COR-L47 (cell line): Measurements from ENCODE around the gene TMEM219.
"Not testable (repeated sequence)": the region's sequence is repeated elsewhere in the genome, so short reads cannot be mapped to it uniquely, and the experiment has no call there.

Experiments
- DNase-seq: peaks from one replicate; lab custom pipeline; 2025; lab: John Stamatoyannopoulos, UW

TMEM219 gene, protein sequence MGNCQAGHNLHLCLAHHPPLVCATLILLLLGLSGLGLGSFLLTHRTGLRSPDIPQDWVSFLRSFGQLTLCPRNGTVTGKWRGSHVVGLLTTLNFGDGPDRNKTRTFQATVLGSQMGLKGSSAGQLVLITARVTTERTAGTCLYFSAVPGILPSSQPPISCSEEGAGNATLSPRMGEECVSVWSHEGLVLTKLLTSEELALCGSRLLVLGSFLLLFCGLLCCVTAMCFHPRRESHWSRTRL

DNA sequence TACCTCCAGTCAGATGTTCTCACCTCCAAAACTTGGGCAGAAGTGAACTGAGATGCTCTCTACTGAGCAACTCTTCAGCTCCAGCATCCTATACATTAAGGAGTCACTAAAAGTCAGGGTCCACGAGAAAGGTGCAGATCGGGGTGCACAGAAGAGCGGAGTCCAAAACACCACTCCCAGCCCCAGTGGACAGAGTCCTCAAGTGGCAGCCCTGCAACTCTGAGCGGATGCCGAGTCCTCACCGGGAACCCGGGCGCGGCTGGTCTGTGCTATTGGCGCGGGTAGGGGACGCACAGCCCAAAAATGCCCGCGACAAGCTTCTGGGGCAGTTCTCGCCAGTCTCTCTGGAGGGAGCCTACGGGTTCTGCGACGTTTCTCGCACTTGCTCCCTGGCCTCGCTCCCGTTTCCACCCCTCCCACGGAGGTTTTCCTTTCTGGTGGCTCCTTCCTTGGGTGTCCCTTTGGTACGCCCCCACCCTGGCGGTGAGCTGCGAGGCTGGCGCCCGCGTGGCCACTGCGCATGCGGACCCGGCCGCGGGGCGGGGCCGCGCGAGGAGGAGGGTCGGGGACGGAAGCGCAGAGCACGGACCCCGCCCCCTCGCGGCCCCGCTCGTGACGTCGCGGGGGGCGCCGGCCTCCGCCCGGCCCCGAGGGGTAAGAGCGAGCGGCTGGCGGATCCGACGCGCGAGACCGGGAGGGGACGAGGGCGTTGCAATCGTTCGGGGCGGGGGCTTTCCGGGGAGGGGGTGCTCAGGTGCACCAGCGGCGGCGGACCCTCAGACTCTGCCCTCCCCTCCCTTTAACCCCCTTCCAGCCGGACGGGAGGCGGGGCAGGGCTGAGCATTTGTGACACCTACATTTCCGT is at the start of gene TMEM219:
Gene TMEM219 (plus strand): TSS at position 601 of the 865 bp plus-strand sequence. CDS start 1,065 bp downstream, outside the sequence.
- DNase-seq: peak; percentile 87

DNA sequence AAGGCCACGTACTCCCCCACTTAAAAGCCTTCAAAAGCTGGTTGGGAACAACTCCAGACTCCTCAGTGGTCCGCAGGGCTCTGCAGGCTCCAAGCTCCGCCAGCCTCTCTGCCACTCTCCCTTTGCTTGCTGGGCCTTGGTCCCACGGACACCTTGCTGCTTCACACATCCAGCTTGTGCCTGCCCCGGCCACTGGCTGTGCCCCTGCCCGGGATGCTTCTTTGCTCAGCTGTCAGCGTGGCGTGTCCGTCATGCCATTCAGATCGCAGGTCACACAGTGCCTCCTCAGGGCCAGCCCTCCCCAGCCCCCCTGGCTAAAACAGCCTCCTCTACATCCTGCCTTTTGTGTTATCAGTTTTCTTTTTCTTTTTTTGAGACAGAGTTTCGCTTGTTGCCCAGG is 49.8 kb upstream of the TMEM219 start:
- no peak for DNase-seq

DNA sequence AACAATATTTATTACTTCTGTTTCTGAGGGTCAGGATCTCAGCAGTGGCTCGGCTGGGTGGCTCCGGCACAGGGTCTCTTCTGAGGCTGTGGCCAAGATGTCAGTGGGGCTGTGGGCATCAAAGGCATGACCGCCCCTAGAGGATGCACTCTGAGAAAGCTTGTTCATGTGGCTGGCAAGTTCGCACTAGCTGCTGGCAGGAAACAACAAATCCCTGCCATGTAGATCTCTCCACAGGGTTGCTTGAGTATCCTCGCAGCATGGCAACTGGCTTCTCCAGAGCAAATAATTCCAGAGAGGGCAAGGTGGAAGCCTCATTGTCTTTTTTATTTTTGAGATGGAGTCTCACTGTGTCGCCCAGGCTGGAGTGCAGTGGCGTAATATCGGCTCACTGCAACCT is 48.4 kb upstream of the TMEM219 start:
- DNase-seq: no peak

DNA sequence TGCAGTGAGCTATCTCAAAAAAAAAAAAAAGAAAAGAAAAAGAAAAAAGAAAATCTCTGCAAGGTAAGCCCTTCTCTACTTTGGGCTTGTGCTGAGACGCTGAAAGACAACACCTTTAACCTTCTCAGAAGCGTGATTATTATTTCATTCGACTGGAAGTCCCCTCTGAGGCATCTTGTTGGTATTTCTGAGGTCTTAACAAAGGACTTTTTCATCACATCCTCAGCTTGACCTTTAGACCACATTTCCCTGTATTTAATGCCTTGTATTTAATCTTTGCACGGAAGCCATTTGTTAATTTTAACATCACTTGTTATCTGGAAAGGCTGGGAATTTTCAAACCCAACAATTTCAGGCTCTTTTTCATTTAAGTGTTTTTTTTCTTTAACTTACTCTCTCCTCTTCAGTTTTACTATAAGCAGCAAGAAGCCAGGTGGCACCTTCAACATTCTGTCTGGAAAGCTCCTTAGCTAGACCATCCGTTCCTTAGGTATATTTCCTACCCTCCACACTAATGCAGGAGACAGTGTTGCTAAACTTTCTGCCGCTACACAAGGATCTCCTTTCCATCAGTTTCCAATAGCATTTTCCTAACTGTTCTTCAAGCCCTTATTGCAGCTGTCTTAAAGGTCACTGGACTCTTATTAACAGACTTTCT is 46.2 kb upstream of the TMEM219 start:
- no peak for DNase-seq

DNA sequence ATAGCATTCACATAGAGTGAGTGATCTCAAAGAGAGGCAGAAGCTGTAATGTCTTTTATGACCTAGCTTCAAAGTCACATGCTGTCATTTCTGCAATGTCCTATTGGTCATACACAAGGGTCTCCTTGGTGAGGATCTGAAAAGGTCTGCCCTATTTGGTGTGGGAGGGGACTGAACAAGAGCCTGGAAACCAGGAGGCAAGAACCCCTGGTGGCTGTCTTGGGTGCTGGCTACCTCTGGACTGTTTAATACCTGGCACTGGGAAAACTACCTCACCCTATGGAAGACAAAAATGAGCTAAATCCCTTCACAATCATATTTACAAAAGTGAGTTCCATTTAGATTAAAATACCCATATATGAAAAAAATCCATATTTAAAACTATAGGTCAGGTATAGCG is 44.9 kb upstream of the TMEM219 start:
- DNase-seq: no peak

DNA sequence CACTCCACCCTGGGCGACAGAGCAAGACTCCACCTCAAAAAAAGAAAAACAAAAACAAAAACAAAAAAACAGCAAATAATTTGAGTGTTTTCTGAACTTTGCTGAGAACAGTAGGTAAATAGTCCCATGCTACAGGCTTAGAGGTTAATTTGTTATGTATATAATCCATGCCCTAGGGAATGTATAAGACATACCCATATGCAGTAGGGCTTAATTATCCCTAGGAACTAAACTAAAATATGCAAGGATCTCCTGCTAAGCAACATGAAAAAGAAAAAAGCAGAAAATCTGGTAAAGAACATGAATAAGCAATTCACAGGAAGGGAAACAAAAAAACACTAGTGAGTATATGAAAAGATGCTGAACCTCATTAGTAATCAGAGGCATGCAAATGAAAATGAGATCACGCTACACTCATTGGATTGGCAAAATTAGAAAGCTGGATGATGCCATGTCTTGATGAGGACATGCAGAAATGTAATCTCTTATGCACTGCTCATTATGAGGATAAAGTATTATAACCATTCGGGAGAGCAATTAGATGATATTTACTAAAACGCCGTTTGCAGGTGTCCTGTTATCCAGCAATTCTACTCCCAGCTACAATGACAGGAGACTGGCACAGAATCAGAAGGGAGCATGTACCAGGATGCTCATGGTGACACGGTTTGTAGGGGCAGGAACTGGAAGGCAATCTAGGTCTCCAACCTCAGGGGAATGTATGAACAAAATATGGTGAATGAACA is 41.4 kb upstream of the TMEM219 start:
- no peak for DNase-seq

DNA sequence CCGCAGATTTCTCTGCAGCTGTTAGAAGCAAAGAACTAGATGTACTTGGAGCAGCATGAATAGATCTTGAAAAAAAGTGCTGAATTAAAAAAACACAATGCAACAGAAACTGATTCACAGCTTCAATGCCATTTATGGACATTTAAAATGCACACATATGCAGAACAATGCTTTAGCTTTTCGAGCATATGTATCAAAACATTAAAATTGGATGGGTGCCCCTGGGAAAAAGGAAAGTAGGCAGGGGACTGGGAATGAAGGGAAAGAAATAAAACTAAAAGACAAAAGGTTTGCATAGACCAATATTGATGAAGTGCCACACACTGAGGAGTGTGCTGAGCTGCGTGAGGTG is 40.9 kb upstream of the TMEM219 start:
- no peak for DNase-seq

DNA sequence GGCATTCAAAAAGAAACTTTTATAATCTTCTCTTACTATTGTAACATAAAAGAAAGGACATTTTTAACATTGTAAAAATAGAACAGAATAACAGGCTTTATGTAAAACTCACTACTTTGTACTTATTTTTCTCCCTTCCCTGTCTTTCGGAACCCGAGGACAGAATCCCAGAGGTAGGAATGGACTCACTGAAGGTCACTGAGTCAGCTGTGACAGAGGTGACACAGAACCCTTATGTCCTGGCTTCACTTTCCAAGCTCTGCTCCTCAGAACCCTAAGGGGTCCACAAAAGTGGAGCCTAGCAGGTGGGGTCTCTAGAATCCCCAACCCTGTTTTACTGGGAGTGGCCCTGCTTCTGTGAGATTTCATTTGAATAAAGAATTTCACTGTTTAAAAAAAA is 39.6 kb upstream of the TMEM219 start:
- DNase-seq: no peak

DNA sequence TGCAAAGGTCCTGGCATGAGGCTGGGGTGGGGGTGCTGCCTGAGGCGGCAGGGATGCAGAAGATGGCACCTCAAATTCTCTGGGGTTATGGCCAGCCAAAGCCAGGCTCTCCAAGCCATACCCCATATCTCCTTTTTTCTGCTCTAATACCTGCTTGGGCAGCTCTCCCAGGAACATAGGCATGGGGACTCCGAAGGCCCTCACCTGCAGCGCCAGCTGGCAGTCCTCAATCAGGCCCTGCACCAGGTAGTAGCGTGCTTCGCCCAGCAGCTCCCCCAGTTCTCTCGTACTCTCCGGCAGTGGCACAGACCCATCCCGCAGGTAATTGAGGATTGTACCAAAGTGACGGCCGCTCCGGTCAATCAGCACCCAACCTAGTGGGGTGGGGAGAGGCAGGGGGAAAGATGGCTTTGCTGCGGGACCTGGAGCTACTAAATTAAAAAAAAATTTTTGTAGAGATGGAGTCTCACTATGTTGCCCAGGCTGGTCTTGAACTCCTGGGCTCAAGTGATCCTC is 38.8 kb upstream of the TMEM219 start:
- no peak for DNase-seq

DNA sequence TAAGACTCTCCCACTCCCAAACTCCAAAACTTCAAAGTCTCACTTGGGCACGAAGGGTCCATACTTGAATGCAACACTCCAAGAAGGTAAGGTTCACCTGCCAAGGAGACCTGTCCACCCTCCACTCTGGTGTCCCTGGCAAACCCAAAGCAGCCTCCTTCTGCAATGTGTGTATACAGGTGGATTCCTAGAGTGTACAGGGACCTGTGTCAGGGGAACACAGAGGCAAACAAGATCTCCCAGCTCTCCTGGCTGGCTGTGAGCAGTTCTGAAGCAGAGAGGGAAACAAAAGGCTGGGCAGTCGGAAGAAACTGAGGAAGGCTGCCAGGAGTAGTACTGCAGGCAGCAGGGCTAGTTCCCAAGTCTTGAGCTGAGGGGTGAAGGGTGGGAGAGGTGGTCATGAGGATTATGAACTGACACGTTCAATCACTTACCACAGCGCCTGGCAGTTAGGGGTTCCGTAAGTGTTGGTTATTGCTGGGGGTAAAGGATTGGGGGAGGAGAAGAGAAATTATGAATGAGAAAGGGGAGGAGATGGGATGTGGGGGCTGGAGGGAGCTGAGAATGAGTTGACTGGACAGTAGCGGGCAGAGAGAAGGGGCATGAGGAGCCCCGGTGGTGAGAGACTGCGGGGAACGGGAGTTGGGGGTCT is 36.6 kb upstream of the TMEM219 start:
- DNase-seq: no peak

DNA sequence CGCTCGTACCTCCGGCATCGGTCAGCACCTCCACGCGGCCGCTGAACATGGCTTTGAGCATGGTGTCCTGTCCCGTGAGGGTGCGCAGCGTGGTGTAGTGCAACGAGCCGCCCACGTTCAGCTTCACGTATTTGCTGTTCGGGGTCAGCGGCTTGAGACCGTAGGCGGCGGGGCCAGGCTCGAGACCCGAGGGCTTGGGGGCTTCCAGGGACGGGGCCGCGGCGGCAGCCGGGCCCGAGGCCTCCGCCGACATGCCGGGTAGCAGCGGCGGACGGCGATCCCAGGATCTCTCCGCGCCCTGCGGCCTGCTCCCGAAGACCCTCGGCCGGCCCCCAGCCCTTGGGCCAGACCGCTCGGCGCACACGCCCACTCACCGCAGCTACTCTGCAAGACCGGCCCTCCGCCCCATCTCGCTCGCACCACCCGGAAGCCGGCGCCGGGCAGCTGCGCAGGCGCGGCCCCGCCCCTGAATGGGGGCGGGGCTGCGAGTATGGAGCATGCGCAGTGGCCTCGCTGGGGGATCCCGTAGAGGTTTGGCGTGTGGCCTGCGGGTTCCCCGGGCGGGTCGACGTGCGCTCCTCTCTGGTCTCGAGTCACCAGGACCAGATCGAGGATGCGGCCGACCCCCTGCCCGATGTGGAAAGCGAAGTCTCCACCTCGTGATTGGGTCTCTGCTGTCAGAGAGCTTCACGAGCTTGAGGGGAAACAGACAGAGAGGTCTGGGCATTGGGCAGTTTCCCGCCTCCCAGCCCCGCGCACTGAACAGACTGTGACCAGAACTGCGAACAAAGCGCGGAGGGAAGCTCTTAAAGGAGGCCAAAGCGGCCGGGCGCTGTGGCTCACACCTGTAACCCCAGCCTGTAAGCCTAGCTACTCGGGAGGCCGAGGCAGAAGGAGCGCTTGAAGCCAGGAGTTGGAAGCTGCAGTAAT is 35.8 kb upstream of the TMEM219 start, which contains the start of gene KCTD13:
Gene KCTD13 (minus strand): TSS at position 446 of the 930 bp plus-strand sequence. CDS start 193 bp downstream, at position 253.
- DNase-seq: peak; percentile 74

DNA sequence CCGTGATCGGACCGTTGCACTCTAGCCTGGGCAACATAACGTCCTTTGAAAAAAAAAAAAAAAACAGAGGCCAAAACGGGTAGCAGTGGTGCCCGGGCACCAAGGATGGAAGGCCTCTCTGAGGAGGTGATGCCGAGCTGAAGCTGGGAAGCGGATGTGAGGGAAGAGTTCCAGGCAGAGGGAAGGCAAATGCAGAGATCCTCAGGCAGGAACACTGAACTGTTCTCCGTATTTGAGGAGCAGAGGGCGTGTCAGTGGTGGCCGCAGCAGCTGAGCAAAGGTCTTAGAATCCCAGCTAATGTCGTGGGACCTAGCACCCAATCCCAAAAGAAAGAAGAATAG is 35.2 kb upstream of the TMEM219 start:
- DNase-seq: no peak

DNA sequence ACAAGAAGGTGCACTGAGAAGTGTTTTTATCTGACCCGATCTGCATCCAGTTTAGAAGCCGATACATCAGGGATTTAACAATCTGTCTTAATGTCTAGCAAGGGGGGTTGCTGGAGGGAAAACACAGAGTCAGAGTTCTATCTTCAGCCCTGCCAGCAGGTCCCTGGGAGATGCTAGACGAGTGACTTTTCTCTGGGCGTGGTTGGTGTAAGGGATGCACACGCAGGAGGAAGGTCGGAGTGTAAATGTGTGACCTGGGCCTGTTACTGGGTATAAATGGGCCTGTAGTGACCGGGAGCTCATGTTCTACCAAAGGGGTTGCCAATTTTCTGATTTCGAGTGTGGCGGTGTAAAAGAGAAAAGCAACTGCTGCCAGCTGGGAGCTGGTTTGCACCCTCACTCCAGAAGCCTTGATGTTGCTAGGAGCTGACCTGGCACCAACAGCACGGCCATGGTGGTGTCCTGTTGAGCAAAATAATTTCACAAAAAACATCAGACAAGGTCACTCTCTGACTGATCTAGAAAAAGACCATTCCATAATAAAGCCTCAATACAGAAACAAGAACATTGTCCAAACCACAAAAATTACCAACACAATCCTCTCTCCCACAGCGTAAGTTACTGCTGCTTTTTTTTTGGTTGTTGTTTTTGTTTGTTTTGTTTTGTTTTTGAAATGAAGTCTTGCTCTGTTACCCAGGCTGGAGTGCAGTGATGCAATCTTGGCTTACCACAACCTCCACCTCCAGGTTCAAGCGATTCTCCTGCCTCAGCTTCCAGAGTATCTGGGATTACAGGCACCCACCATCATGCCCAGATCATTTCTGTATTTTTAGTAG is 34.6 kb upstream of the TMEM219 start:
- DNase-seq: no peak

DNA sequence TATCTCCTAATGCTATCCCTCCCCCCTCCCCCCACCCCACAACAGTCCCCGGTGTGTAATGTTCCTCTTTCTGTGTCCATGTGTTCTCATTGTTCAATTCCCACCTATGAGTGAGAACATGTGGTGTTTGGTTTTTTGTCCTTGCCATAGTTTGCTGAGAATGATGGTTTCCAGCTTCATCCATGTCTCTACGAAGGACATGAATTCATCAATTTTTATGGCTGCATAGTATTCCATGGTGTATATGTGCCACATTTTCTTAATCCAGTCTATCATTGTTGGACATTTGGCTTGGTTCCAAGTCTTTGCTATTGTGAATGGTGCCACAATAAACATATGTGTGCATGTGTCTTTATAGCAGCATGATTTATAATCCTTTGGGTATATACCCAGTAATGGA is 30.1 kb upstream of the TMEM219 start:
- not testable (repeated sequence) for DNase-seq

DNA sequence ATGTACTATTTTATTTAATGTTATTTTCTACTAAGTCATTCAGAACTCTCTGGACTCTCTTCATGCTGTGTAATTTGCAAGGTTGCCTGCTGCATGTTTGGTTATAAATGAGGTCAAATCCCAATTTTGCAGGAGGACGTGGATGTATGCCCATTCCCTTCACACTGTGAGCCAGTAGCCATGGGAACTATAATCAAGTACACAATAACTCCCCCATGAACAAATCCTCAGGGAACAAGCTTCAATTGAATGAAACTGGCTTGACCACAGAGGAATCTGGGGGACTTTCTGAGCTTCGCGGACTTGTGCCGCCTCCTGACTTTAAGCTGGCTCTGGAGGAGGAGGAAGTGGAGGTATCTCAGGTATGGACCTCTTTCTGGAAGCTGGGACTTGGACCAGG is 21.2 kb upstream of the TMEM219 start:
- no peak for DNase-seq

DNA sequence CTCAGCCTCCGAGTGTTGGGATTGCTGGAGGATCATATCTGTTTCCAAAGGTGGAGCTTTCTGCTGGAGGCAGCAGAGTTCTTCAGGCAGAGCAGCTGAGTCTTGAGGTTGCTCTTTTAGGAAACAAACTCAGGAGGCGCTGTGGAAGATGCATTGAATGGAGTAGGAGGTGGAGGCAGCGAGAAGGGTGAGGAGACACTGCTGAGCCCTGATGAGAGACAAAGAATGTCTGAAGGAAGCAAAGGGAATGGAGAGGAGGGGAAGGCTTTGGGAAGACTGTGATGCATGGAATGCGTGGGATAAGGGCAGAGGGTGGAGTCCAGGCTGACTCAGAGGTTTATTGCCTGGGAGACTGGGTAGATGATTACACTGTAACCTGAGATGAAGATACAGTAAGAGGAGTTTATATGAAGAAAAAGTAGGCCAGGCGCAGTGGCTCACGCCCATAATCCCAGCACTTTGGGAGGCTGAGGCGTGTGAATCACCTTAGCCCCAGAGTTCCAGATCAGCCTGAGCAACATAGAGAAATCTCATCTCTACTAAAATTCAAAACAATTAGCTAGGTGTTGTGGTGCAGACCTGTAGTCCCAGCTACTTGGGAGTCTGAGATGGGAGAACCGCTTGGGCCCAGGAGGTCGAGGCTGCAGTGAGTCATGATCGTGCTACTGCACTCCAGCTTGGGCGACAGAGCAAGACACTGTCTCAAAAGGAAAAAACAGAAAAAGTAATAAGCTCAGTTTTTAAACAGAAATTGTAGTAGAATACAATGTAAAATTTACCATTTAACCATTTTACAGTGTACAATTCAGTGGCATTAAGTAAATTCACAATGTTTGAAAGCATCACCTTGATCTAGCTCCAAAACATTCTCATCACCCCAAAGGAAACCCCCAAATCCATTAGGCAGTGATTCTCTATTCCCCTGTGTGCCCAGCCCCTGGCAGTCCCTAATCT is 17.8 kb upstream of the TMEM219 start:
- DNase-seq: no peak

DNA sequence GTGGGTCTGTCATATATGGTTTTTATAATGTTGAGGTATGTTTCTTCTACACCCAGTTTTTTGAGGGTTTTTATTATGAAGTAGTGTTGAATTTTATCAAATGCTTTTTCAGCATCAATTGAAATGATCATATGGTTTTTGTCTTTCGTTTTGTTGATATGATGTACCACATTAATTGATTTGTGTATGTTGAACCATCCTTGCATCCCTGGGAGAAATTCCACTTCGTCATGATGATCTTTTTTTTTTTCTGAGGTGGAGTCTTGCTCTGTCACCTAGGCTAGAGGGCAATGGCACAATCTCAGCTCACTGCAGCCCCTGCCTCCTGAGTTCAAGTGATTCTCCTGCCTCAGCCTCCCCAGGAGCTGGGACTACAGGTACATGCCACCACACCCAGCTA is 14.0 kb upstream of the TMEM219 start:
- DNase-seq: no peak

DNA sequence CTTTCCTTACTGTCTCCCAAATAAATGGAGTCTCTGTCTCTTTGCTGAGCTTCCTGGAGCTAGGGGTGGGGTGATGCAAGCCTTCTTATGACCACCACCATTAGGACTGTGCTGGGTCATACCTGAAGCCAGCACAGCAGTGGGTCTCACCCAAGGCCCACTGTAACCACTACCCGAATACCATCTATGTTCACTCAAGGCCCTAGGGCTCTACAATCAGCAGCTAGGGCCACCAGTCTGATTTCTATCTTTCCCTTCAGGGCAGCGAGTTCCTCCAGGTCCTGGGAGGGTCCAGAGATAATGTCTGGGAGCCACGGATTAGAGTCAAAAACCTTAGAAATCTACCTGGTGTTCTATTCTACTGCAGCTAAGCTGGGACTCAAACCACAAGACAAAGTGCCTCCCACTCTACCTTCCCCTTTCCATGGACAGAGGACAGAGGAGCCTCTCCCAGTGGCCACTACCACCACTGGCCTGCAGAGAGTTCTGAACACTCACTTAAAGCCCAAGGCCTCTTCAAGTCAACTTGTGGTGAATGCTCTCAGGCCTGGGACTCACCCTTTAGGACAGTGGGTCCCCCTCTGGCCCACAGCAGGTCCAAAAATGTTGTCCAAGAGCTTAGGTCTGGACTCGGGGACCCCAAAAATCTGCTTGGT is 10.9 kb upstream of the TMEM219 start:
- DNase-seq: no peak
